NCI-H1436 (cell line): ENCODE results near the gene ABCG2.

Experiments used
- DNase-seq: peaks from one replicate; lab custom pipeline; 2025; lab: John Stamatoyannopoulos, UW

ABCG2 gene

DNA sequence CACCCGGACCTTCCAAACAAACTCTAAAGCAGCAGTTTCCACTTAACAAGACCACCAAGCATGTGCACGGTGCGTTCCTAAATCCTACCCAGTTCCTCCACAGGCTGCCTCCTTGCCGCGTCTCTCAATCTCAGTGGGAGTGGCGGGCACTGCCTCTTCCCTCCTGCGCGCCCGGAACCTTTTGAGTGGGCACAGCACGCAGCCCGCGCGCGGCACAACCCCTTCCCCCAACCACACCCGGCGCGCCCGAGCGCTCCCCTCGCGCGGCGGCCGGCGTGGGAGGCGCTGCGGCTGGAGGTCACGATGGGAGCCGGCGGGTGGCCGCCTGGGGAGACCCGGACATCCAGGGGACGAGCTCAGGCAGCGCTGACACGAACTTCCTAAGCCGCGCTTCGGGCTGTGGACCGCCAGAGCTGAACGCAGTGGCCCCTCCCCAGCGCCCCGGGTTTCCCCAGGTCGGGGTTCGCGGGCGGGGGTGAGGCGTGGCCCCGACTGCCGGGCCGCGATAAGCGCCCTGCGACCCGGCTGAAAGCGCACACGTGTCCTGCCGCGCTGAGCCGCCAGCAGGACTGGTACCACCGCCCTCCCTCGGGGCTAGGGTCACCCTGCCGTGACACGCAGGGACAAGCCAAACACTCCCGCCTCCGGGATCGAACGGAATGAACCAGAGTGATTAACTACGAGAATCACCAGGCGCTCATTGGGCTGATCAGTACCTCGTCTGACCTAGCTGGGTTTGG is at the start of gene ABCG2:
Gene ABCG2, minus strand, starts transcription at position 151 of the 740 bp plus-strand sequence. CDS start 18,644 bp downstream, outside the sequence.
- DNase-seq = no peak

DNA sequence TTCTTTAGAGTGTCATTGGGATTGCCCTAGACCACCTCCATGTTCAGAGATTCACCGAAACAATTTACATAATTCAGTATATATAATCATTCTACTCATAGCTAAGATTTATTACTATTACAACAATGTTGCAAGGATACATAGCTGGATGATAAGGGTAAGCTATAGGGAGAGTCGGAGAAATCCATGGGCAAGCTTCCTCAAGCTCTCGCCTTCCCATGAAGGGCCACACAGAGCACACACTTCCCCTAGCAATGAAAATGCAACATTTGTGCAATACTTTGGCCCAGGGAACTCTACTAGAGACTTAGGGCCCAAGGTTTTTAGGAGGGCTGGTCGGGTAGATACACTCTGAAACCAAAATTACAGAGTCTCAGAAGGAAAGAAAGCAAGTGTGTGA is 49.7 kb upstream of the ABCG2 start:
- DNase-seq = no peak

DNA sequence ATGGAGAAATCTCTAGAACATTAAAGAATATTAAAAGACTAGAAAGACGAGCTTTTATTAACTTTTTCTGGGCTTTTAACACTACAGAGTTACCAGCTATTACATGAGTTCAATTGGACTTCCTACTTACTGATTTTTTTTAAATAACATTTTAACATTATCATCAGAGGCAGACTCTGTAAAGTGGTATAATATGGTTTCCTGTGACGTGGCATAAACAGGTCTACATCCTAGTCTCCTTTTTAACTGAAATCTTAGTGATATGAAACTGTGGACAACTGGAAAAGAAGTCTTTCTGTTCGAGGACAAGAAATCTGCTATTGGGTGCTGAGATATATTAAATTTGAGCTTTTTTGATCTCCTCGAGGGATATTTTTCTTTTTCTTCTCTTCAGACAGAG is 48.7 kb upstream of the ABCG2 start:
- no peak for DNase-seq

DNA sequence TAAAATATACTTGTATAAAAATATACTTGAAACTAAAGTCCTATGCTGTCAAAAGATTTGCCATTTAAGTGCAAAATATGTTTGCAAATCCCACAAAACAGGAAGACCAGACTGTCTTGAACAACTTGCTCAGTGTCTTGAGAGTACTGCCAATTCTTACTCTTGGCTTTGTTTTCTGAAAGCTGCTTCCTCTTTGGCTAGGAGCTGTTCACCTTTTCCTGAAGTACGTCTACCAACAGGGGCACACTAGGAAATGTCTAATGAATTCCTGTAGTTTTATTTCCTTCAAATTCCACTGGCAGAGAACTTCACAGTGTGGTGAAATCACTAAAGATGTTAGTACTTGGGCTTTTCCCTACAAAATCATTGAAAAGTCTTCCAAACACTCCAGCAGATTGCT is 46.4 kb upstream of the ABCG2 start:
- DNase-seq = no peak

DNA sequence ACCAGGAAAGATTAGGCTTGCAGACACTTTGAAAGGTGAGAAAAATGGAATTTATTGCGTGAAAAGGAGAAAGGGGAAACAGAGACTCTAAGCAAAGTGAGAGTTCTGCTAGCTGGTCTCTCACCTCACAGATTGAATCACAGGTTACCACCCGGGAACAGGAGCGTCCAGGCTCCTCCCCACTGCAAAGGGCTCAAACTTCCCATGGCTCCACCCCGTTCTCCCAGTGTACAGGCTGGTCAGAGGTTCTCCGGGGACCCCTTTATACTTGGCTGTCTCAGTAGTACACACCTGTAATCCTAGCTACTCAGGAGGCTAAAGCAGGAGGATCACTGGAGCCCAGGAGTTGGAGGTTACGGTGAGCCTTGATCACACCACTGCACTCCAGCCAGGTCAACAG is 44.0 kb upstream of the ABCG2 start:
- no peak for DNase-seq

DNA sequence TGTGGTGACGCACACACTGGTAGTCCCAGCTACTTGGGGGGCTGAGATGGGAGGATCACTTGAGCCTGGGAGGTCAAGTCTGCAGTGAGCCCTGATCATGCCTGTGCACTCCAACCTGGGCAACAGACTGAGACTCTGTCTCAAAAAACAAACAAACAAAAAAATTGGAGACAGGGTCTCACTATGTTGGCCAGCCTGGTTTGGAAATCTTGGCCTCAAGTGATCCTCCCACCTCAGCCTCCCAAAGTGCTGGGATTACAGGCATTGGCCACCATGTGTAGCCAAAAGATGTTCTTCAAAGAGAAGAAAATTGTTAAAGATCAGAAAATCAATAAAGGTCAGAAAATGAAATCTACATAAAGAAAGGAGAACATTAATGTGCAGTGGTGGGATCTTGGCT is 41.7 kb upstream of the ABCG2 start:
- no peak for DNase-seq

DNA sequence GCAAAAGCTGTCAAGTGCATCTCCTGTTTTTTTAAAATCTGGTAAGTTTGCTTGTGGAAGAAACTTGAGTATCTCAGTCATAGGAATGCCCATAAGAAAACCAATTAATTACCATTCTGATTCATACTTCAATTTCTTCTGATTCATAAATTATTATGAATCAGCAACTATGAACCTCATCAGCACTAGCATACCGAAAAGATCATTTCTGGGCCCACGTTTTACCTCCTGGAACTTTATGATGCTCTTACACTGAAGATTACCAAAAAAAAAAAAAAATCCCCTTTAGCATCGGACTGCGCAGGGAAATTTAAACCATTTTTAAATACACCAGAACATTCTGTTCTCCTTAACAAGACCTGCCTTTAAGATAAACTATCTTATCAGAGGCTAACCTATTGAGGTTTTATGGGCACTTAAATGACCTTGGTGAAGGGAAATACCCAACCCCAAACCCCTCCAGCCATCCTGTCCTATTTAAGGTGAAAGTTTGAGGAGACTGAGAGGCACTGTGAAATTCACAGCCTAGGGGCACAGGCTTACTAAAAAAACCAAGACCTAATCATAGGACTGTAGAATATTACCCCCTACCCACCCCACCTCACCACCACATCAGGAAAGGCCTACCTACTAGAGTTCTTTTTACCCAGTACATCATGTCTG is 38.2 kb upstream of the ABCG2 start:
- DNase-seq = no peak

DNA sequence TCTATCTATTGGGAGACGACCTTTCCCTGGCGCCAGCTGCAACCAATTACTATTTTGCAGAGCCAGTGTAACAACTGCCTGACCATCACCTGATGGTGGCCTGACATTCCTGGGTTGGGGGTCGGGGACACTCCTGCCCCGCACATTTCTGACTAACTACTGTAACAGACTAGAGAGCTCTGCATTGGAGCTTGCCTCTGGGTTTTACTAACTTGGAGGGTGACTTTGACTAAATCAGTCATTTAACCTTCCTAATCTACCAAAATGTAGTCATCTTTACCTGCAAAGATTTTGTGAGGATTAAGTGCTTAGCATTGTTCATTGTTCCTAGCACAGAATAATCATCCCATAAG is 37.5 kb upstream of the ABCG2 start:
- DNase-seq = no peak

DNA sequence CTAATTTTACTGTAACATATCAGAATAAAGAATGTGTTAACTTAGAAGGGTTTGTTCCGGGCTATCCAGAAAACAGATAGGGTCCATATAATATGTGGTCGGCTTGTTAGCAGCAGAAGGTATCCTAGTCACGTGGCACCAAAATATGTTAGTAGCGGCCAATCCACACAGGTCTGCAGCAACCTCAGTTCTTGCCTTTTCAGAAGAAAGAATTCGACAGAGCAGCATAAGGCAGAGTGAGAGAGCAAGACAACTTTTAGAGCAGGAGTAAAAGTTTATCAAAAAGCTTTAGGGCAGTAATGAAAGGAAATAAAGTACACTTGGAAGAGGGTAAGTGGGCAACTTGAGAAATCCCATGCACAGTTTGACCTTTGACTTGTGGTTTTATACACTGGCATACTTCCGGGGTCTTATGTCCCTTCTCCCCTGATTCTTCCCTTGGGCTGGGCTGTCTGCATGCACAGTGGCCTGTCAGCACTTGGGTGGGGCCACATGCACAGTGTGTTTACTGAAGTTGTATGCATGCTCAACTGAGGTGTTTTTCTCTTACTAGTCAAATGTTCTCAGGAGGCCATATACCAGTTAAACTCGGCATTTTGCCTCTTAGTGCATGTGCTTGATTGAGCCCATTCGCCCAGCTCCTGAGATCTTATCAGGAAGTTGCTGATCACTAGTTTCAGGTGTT is 37.0 kb upstream of the ABCG2 start:
- DNase-seq = no peak

DNA sequence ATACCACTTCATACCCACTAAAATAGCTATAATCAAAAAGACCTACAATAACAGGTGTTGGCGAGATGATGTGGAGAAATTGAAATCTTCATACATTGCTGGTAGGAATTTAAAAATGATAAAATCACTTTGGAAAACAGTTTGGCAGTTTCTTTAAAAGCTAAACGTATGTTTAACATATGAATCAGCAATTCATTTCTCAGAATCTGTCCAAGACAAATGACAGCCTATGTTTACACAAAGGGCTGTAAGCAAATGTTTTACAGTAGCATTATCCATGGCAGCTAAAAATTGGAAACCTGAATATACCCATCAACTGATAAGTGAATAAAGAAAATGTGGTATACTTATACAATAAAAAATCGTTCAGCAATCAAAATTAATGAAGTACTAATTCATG is 33.0 kb upstream of the ABCG2 start:
- DNase-seq = no peak

DNA sequence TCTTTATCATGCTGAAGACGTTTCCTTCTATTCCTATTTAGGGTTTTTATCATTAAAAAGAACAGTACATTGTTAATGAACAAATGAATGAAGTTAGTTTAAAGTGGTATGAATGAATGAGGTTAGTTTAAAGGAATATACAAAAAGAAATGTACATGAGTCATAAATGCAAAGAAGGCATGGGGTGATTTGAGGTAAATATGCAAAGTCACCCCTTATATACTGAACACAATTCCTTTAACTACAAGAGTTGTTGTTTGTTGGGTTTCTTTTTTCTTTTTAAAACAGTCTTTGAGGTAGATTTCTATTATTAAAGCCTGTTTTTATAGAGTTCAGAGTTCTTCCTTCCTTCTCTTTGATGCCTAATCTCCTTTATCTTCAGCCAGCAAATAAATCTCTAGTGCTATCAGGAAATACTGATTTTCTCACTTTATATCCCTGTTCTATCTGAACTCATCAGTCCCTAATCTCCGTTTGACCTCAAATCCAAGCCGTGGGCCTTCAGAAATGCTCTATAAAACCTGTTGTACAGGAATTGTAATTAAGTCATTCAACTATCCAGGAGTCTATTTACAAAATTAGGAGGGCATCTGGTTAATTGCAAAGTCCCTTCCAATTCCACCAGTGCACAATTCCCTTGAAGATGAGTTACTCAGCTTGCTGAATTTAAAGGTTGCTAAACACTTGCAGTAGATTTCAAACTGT is 31.6 kb upstream of the ABCG2 start:
- no peak for DNase-seq

DNA sequence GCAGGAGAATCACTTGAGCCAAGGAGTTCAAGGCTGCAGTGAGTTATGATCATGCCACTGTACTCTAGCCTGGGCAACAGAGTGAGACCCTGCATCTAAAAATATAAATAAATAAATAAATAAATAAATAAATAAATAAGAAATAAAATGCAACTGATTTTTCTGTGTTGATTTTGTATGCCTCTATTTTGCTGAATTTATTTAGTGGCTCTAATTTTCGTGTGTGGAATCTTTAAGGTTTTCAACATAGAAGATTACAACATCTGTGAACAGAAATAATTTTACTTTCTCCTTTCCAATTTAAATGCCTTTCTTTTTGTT is 30.9 kb upstream of the ABCG2 start:
- DNase-seq = no peak

DNA sequence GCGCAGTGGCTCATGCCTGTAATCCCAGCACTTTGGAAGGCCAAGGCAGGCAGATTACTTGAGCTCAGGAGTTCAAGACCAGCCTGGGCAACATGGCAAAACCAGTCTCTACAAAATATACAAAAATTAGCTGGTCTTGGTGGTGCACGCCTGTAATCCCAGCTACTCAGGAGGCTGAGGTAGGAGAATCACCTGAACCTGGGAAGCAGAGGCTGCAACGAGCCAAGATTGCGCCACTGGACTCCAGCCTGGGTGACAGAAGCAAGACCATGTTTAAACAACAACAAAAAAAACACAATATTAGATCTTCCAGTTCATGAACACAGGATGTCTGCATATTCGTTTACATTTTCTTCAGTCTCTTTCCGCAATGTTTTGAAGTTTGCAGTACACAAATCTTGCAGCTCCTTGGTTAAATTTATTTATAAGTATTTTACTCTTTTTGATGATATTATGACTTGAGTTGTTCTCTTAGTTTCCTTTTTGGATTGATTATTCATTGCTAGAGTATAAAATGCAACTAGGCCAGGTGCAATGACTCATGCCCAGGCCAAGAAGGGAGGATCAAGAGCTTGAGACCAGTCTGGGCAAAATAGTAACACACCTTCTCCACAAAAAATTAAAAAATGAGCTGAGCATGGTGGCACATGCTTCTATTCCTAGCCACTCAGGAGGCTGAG is 30.4 kb upstream of the ABCG2 start:
- DNase-seq = no peak

DNA sequence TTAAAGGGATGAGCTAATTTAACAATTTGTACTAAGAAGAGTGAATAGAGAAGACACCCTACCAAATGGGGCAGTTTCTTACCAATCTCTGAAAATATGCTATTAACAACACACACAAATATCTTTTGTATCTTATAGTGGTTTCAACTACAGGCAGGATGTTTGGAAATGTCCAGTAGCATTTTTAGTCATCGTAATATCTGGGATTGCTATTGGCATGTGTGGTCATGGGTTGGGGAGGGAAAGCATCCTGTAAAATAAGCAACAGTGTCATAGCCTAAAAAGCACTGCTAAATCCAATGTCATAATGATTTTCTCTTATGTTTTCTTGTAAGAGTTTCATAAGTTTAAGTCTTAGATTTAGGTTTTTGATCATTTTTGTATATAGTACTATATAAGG is 29.3 kb upstream of the ABCG2 start:
- no peak for DNase-seq

DNA sequence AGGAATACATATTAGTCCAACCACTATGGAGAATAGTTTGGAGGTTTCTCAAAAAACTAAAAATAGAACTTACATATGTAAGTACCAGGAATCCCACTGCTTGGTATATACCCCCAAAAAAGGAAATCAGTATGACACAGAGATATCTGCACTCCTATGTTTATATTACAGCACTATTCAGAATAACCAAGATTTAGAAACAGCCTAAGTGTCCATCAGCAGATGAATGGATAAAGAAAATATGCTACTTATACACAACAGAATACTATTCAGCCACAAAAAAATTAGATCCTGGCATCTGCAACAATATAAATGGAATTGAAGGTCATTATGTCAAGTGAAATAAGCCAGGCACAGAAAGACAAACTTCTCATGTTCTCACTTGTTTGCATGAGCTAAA is 27.5 kb upstream of the ABCG2 start:
- DNase-seq = no peak

DNA sequence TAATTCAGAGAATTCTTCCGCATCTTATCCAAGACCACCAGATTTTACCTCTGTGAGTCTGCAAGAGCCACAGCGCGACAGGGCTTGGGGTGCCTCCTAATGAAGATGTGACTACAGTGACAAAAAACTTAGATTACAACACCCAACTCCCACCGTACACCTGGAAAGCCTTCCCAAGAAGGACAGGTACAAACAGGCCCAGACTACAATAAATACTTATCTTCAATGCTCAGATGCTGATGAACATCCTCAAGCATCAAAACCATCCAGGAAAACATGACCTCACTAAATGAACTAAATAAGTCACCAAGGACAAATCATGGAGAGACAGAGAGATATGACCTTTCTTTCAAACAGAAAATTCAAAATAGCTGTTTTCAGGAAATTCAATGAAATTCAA is 20.8 kb upstream of the ABCG2 start:
- no peak for DNase-seq

DNA sequence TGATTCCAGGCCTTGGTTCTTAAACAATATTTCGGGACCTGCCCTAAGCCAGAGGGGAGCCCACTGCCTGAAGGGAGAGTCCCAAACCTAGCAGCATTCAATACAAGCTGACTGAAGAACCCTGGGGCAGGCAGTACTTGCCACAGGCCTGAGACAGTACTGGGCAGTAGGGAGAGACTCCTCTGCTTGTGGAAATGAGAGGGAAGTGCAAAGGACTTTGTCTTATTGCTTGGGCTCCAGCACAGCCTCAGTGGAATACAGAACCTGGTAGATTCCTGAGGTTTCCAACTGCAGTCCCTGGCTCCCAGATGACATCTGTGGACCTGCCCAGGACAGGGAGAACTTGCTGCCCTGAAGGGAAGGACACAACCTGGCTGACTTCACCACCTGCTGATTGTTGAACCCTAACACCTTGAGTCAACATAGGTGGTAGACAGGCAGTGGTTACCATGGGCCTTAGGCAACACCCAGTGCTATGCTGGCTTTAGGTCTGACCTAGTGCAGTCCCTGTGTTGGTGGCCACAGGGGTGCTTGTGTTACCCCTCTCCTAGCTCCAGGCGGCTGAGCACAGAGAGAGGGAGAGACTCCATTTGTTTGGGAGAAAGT is 20.3 kb upstream of the ABCG2 start:
- no peak for DNase-seq

DNA sequence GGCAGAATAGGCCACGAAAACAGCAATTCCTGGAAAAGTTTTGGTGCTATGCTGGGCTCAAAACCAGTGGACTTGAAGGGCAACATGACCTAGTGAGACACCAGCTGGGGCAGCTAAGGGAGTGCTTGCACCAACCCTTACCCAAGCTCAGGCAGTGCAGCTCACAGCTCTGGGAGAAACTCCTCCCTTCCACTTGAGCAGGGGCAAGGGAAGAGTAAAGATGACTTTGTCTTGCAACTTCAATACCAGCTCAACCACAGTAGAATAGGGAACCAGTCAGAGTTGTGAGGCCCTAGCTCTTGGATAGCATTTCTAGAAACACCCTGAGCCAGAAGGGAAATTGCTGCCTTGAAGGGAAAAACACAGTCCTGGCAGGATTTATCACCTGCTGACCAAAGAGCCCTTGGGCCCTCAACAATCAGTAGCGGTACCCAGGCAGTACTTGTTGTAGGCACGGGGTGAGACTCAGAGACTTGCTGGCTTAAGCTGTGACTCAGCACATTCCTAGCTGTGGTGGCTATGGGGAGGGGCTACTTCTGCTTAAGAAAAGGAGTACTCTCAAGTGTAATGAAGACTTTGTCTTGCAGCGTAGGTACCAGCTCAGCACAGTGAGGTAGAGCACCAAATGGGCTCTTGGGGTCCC is 19.7 kb upstream of the ABCG2 start:
- DNase-seq = no peak

DNA sequence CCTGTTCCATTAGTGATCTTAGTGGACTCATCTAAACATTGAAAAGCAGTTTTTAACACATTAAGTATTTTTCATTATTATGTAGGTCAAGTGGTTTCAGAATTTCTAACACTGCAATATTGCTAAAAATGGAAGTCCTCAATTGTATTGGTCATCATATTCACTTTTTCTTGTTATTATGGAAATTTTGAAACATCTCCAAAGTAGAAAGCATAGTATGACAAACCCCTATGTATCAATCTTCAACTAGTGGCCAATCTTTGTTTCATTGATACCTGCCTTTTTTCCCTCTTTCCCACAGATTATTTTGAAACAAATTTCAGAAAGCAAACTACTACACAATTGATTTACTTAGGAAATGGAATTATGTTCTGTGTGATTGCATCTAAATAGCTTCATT is 14.5 kb upstream of the ABCG2 start:
- no peak for DNase-seq

DNA sequence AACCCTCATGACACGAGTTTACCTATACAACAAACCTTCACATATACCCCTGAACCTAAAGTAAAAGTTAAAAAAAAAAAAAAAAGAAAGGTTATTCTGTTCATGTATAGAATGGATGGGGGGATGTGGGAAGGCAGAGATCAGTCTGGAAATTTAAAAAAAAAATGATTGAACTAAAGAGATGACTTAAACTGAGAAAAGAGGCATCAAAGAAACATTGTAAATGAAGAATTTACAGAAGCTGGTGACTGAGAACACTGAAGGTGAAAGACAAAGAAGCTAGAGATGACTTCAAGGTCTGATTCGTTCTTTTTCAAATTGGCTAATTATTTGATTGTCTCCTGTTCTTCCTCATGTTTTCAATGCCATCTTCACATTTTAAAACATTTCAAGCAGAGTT is 12.8 kb upstream of the ABCG2 start:
- no peak for DNase-seq

DNA sequence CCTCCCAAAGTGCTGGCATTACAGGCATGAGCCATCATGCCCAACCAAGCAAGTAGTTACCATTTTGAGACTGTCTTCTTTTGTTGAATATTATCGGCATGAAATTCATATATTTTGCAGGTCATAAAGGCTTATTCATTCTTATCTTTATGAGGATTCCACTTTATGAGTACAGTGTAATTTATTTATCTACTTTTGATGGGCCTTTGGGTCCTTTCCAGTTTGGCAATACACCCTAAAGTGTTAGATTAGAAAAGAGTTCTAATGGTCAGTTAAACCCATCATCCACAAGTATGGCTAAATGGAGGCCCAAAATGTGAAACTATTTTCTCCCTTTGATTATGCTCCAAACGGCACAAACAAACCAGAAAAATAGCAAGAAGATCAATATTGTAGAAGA is 10.9 kb upstream of the ABCG2 start:
- DNase-seq = no peak

DNA sequence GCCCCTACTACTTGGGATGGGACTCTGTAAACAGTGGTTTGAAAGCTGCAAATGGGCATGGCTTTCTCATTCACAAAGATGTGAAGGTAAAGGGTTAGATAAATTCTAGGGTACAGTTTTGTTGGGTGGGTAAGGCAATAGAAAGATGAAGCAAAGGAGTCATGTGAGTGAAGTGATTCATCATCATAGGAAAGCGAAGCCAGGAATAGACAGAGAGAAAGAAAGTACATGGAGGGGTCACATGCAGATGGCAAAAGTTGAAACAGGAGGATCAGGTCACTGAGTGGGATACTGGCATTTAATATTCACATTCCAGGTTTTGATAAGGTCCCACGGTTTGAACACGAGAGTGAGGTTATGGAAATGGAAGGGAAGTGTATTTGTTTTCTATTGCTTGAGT is 8.2 kb upstream of the ABCG2 start:
- no peak for DNase-seq
